ENCODE data around the gene HSPA1L. TPM values are rescaled to one million over a fixed set of nuclear protein-coding genes. Genes with fewer than 3 reads are reported as not detected.

Gene HSPA1L
- total and polyA plus RNA-seq, 2 donors (not counting 3 experiments of a cell fraction or from before 2014, with no cell fraction given), result 0.32 to 0.77 TPM

GRCh38 chr6:31860349-31860748 lies 45.3 kb upstream of the HSPA1L start:
- FAIRE-seq (no peak), DNase-seq (ENCODE audit: low read depth, low spot score) (no peak)
- Histone ChIP-seq H3K9ac (replicated peaks; ENCODE audit: extremely low read depth, insufficient read depth, low read length) (no peak overlapping the region), H3K27ac (ENCODE audit: insufficient read depth, low read depth, low read length) (no peak overlapping the region), H3K4me1 (ENCODE audit: control insufficient read depth, extremely low read depth, insufficient read depth, low read length) (peaks cover 7% of the 10 kb centered on the region), H4K20me1 (replicated peaks; ENCODE audit: control insufficient read depth, extremely low read depth, insufficient read depth, low read length) (no peaks in the 10 kb centered on the region), H3K79me2 (ENCODE audit: control insufficient read depth, insufficient read depth, low read length) (peaks cover 4% of the 10 kb centered on the region), H3K36me3 (ENCODE audit: control insufficient read depth in 2 of 2, extremely low read depth in 1 of 2, insufficient read depth in 2 of 2, low read length in 2 of 2) (peaks cover 3 to 20% of the 10 kb centered on the region in 2 experiments), H3K9me1 (replicated peaks; ENCODE audit: control insufficient read depth, extremely low read depth, insufficient read depth, low read length) (no peaks in the 10 kb centered on the region), H2AFZ (ENCODE audit: low read depth, low read length) (no peak overlapping the region), H3K27me3 (ENCODE audit: control insufficient read depth in 2 of 2, insufficient read depth in 2 of 2, low read length in 2 of 2) (no peaks in the 10 kb centered on the region), H3K4me3 (replicated peaks in 1 of 3; ENCODE audit: insufficient read depth in 1 of 3, low read depth in 1 of 3, low read length in 3 of 3) (no peak overlapping the region), H3K4me2 (ENCODE audit: insufficient read depth, low read length) (no peak overlapping the region), H3K9me3 (replicated peaks; ENCODE audit: control insufficient read depth, insufficient read depth, low read length) (no peaks in the 10 kb centered on the region)
- no TSS peak for BruUV-seq (replicated peaks)
- CTCF ChIA-PET, result interaction anchor here (1.5 to 1.7 kb wide), 2 partner anchors 24 to 90 kb away, joined by 4 read pairs; no protein-coding TSS in a partner anchor
- TF ChIP-seq POLR2AphosphoS5 (IDR thresholded peaks at IDR 0.05; ENCODE audit: insufficient read depth, low read depth, low read length) (no peak), GATA2 (IDR thresholded peaks at IDR 0.05; ENCODE audit: insufficient read depth, insufficient read length, low read depth, low read length) (no peak), POLR2A (IDR thresholded peaks at IDR 0.05; ENCODE audit: low read depth, low read length) (no peak), JUN (IDR thresholded peaks at IDR 0.05; ENCODE audit: borderline replicate concordance, insufficient read depth, insufficient read length, low read depth) (no peak), MYC (IDR thresholded peaks at IDR 0.05; ENCODE audit: low read depth, low read length) (no peak), FOS (IDR thresholded peaks at IDR 0.05; ENCODE audit: borderline replicate concordance, insufficient read depth, low read length) (no peak), CTCF (IDR thresholded peaks at IDR 0.05; ENCODE audit: extremely low read depth in 1 of 2, insufficient read depth in 1 of 2, low read depth in 1 of 2, low read length in 2 of 2) (no peak), MAX (IDR thresholded peaks at IDR 0.05; ENCODE audit: insufficient read depth, insufficient read length) (no peak), EZH2 (IDR thresholded peaks at IDR 0.05; ENCODE audit: borderline replicate concordance, low read depth, low read length, severe bottlenecking) (no peak)
- intact Hi-C loops (cut with micrococcal nuclease) (no loop called here), dilution Hi-C loops (cut with MboI; ENCODE audit: extremely low pct_ligation_motif_present, low sequenced_read_pairs) (no loop called here)
- POLR2A ChIA-PET, result no interaction called here
